Inflammatory macrophage treated with lipopolysaccharide for 1 hour (primary cell): ENCODE data around the gene LCE6A.

ENCODE experiments used
- DNase-seq, 2 donors: peaks; one replicate each; pipeline ENCODE4 v3.0.0-alpha.2; 2020 to 2022

The LCE6A gene

DNA sequence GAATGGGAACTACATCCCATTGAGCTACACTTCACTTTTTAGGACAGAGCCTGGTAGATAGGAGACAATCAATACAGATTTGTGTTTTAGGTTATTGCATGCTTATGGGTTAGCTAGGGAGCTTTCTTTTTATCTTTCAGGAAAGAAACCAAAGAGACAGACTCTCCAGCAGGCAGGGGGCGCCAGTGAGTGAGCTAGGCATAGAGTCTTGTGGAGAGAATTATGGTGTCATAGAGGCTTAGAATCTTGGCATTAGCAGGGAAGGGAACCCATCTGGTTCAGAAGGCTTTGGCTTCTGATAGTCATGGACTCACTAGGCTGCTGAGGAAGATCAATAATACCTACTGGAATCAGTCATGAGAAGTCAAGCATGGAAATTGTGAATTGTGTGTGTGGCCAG, 35.4 kb downstream of the LCE6A start, which contains the start of gene SMCP:
Gene SMCP (plus strand): TSS at position 281 of the 400 bp plus-strand sequence. CDS start 6,101 bp downstream, outside the sequence.
- peak in 1 of 2 donors; percentile 46 for DNase-seq

DNA sequence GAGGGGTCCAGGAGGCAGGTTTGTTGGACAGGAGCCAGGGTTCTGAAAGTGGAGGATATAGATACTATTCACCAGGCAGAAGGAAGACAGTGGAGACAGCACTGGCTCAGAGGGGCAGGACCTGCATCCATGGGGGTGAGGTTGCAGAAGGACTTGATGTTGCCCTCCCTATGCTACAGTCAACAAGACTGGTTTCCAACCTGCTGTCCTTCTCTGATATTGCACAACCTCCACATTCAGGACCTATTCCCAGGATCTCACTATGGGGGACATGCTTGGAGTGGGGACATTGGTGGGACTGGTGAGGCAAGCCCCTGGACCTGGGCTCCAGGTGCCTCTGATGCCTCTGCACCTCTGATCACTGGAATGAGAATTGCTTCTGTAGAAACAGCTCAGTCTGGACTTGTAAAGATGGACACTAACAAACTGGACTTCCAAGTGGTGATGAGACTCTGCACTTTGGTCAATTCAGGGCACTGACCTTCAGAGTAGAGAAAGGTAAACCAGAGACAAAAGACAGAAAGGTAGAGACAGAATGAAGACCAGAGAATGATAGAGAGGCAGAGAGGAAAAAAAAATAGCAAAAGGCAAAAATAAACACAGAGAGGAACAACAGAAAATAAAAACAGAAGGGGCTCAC, 37.0 kb downstream of the LCE6A start:
- DNase-seq: no peak

GRCh38 chr1:152880316-152880715, 37.7 kb downstream of the LCE6A start:
- no peak for DNase-seq

GRCh38 chr1:152880907-152881306, 38.3 kb downstream of the LCE6A start:
- no peak for DNase-seq

DNA sequence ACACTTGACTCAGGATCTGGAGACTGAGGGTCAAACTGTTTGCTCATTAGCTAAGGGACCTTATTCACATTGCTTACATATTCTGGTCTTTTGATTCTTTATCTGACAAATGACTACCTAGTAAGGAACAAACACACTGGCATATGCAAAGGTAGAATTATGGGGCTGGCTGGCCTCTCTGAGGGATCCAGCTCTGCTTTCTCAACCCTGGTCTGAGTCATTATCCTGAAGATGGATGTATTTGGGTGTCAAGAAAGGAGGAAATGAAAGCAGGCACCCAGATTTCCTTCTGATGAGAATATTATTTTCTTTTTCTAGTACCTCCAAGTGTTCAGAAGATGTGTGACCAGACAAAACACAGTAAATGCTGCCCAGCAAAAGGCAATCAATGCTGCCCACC, 41.4 kb downstream of the LCE6A start:
- DNase-seq: no peak

DNA sequence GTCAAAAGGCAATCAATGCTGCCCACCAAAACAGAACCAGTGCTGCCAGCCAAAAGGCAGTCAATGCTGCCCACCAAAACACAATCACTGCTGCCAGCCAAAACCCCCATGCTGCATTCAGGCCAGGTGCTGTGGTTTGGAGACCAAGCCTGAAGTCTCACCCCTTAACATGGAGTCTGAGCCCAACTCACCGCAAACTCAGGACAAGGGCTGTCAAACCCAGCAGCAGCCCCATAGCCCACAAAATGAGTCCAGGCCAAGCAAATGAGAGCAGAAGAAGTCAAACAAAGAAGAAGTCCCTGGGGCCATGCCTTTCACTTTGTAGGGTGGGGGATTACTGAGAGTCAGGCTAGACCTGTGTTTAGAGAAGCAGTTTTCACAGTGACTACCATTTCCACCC, 41.9 kb downstream of the LCE6A start:
- no peak for DNase-seq

GRCh38 chr1:152884966-152885624, 42.4 kb downstream of the LCE6A start:
- DNase-seq: no peak

- no peak for DNase-seq
Measured at GRCh38 chr1:152886085-152886484, 43.4 kb downstream of the LCE6A start.

DNA sequence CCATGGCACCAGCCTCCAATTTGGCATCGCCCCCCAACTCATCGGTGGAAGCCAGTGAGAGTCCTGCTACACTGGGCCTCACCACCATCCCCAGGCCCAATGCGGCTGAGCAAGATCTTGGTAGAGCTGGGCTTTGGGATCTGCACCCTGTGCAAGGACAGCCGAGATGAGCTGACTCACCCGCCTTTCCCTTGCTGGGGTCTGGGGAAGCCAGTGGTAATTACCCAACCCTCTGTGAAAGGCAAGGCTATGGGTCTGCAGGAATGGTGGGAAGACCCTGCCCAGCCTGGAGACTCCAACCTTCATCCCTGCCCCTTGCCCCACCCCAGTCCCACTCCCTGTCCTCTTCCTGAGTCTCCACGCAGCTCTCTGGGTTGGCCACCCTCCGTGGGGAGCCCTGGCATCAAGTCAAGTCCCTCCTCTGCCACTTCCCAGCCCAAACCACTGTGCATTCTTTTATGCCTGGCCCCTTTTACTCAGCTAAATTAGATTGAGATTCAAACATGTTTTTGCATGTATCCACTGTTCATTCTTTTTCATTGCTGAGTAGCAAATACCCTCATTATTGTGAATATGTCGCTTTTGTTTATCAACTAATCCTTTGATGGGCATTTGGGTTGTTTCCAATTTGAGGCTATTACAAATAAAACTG, 44.2 kb downstream of the LCE6A start:
- DNase-seq: no peak

- DNase-seq: no peak
Measured at GRCh38 chr1:152888126-152888525, 45.5 kb downstream of the LCE6A start.
